NCI-H748 treated with DMSO at 0.1 percent for 48 hours (cell line): ENCODE data around the gene SLC34A2.
"Not testable (repeated sequence)": the region's sequence is repeated elsewhere in the genome, so short reads cannot be mapped to it uniquely, and the experiment has no call there.

Experiments used
- DNase-seq: peaks from one replicate; lab custom pipeline; 2025; lab: John Stamatoyannopoulos, UW

SLC34A2 gene, protein sequence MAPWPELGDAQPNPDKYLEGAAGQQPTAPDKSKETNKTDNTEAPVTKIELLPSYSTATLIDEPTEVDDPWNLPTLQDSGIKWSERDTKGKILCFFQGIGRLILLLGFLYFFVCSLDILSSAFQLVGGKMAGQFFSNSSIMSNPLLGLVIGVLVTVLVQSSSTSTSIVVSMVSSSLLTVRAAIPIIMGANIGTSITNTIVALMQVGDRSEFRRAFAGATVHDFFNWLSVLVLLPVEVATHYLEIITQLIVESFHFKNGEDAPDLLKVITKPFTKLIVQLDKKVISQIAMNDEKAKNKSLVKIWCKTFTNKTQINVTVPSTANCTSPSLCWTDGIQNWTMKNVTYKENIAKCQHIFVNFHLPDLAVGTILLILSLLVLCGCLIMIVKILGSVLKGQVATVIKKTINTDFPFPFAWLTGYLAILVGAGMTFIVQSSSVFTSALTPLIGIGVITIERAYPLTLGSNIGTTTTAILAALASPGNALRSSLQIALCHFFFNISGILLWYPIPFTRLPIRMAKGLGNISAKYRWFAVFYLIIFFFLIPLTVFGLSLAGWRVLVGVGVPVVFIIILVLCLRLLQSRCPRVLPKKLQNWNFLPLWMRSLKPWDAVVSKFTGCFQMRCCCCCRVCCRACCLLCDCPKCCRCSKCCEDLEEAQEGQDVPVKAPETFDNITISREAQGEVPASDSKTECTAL

GRCh38 chr4:25654971-25655963 lies at the start of gene SLC34A2:
Gene SLC34A2 (plus strand): TSS chr4:25655851. CDS start chr4:25662501, 6,650 bp downstream.
- peak; percentile 17 for DNase-seq

DNA sequence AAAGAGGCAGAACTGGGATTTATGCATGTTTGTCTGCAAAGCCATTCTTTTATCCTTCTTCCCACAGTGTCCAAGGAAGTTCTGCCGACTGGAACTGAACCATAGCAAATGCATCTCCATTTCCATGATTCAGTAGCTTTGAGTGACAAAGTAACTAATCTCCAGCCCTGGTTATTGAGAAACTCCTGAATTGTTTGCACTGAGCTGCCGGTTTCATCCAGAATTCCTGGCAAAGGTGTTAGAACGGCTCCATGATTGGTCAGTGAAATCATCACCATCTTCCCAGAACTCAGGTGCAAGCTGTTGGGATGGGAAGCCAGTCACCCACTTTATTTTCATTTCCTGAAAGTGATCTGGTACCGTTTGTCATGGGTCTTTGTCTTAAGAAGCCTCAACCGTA lies 47.0 kb upstream of the SLC34A2 start:
- no peak for DNase-seq

DNA sequence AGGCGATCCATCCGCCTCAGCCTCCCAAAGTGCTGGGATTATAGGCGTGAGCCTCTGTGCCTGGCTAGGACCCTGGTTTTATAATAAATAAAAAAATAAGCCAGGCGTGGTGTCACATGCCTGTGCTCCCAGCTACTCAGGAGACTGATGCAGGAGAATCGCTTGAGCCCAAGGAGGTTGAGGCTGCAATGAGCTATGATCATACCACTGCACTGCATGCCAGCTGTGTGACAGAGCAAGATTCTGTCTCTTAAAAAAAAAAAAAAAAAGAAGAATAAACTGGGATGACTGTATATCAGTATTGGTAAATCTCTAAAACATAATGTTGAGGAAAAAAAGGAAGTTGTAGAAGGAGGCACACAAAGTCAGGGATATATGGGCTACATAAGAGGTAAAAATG lies 45.7 kb upstream of the SLC34A2 start:
- DNase-seq = no peak

- DNase-seq = not testable (repeated sequence)
Measured at GRCh38 chr4:25613613-25614012, 42.0 kb upstream of the SLC34A2 start.

- no peak for DNase-seq
Measured at GRCh38 chr4:25614807-25615206, 40.8 kb upstream of the SLC34A2 start.

- DNase-seq = no peak
Measured at GRCh38 chr4:25621027-25621930, 34.4 kb upstream of the SLC34A2 start.

GRCh38 chr4:25624616-25625015 lies 31.0 kb upstream of the SLC34A2 start:
- no peak for DNase-seq

GRCh38 chr4:25628451-25628850 lies 27.2 kb upstream of the SLC34A2 start:
- DNase-seq = no peak

DNA sequence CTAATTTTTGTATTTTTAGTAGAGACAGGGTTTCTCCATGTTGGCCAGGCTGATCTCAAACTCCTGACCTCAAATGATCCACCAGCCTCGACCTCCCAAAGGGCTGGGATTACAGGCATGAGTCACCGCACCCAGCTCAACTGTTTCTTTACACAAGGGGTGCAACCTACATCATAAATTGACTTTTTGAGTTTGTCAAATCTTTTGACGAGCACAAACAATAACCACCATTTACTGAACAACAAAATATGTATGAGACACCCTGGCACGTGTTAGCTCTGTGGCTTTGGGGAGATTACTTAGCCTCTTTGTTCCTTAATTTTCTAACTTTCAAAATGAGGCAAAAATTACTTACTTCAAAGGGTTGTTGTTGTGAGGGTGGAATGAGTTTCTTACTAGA lies 23.5 kb upstream of the SLC34A2 start:
- no peak for DNase-seq

GRCh38 chr4:25633541-25633940 lies 22.1 kb upstream of the SLC34A2 start:
- DNase-seq = no peak

DNA sequence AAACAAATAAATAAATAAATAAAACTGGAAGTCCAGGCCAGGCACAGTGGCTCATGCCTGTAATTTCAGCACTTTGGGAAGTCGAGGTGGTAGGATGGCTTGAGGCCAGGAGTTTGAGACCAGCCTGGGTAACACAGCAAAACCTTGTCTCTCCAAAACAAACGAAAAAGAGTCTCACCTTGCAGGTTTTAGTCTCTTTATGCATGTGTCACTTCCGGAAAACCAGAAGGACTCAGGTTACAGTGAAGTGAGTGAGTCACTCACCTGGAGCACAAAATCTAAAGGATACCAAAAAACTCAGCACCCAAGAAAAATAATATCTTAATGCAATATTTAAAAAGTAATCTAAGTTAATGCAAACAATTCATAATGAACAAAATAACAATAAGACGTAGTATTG lies 20.1 kb upstream of the SLC34A2 start:
- DNase-seq = no peak

GRCh38 chr4:25637581-25638220 lies 17.9 kb upstream of the SLC34A2 start:
- DNase-seq = no peak

DNA sequence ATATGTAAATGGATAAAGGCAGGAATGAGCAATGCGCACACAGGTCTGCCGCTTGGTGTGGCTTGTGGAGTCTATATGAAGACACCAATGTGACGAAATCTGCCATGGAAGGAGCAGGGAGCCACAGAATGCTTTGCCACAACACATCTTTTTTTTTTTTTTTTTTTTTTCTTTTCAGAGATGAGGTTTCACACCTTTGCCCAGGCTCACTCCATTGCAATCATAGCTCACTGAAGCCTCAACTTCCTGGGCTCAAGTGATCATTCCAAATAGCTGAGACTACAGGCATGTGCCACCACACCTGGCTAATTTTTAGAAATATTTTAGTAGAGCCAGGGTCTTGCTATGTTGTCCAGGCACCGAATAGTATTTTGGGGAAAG lies 17.4 kb upstream of the SLC34A2 start:
- no peak for DNase-seq

DNA sequence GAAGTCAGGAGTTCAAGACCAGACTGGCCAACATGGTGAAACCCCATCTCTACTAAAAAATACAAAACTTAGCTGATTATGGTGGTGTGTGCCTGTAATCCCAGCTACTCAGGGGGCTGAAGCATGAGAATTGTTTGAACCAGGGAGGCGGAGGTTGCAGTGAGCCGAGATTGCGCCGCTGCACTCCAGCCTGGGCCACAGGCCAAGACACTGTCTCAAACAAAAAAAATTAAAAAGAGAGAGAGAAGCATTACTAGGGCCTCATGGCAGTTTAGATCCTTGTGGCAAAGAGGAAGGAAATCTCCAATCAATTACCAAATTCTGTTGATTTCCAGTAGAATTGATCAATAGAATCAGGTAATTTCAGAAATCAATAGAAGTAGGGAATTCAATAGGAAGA lies 16.8 kb upstream of the SLC34A2 start:
- no peak for DNase-seq

DNA sequence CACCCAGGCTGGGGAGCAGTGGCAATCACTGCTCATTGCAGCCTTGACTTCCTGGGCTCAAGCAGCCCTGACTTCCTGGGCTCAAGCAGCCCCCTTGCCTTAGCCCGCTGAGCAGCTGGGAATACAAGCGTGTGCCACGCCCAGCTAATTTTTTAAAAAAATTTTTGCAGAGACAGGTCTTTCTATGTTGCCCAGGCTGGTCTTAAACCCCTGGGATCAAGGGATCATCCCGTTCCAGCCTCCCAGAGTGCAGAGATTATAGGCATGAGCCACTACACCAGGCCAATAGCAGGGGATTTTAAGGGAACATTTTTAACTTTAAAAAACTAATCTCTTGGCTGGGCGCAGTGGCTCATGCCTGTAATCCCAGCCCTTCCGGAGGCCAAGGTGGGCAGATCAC lies 5.3 kb upstream of the SLC34A2 start:
- no peak for DNase-seq

- no peak for DNase-seq
Measured at GRCh38 chr4:25651682-25652081, 4.0 kb upstream of the SLC34A2 start.

- DNase-seq = no peak
Measured at GRCh38 chr4:25654031-25654970, 1.4 kb upstream of the SLC34A2 start.

DNA sequence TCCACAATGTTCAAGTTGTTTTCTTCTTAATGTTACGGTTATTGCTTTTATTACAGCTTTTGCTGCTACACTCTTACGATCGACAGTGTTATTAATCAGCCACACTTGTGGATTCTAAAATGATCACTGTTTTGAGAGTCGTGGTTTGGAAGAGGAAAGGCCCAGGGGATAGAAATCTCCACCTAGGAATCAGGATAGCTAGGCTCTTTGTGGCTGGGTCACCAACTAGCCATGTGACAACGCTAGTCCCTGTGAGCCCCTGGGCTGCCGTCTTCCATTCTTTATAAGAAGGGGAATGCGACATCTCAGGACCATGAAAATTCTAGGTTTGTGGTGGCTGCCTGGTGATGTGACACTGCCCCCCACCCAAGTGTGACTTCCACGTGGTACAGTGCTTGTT lies 380 bp downstream of the SLC34A2 start:
- DNase-seq = no peak

GRCh38 chr4:25658357-25658771 lies 2.7 kb downstream of the SLC34A2 start:
- no peak for DNase-seq

DNA sequence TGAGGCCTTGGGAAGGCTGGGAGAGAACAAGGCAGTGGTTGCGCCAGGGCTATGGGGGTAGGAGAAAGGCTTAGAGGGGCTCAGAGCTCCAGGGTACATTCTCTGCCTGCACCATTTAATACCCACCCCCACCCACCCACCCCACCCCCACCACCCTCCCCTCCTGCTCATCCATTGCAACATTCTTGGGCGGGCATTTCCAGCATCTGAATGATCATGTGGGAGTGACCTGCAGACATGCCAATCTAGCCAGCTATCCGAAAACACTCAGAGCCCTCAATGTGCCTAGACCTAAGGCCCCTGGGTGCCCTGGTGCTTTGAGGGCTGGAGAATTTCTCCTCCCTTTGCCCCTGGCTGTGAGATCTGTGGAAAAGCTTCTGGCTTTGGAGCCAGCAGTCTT lies 3.1 kb downstream of the SLC34A2 start:
- DNase-seq = no peak
